ENCODE measurements around the gene RTL10. TPM values are rescaled to one million over a fixed set of nuclear protein-coding genes. Genes with fewer than 3 reads are reported as not detected.

Gene RTL10
- total RNA-seq, 1 donor from 2014 or later: 20.0 TPM

GRCh38 chr22:19825904-19826618 is 28.6 kb downstream of the RTL10 start:
- H3K9me3 Mint-ChIP-seq: no peaks in the 10 kb centered on the region
- H3K27me3 Mint-ChIP-seq: no peaks in the 10 kb centered on the region
- no peak for DNase-seq
- H3K36me3 Mint-ChIP-seq (ENCODE audit: low read depth): no peaks in the 10 kb centered on the region
- H3K27ac Mint-ChIP-seq: no peak overlapping the region
- no peaks in the 10 kb centered on the region for H3K4me1 Mint-ChIP-seq
- intact Hi-C loops (cut with micrococcal nuclease): no loop called here
- H3K4me3 Mint-ChIP-seq: no peak overlapping the region

- DNase-seq: no peak
- intact Hi-C loops (cut with micrococcal nuclease): no loop called here
- H3K4me3 Mint-ChIP-seq: no peak overlapping the region
- H3K27me3 Mint-ChIP-seq: no peaks in the 10 kb centered on the region
- no peaks in the 10 kb centered on the region for H3K4me1 Mint-ChIP-seq
- H3K9me3 Mint-ChIP-seq: no peaks in the 10 kb centered on the region
- no peaks in the 10 kb centered on the region for H3K36me3 Mint-ChIP-seq (ENCODE audit: low read depth)
- no peak overlapping the region for H3K27ac Mint-ChIP-seq
These were observed 29.7 kb downstream of the RTL10 start for GRCh38 chr22:19824926-19825339.

- H3K4me3 Mint-ChIP-seq: no peak overlapping the region
- no peak overlapping the region for H3K27ac Mint-ChIP-seq
- DNase-seq: no peak
- H3K9me3 Mint-ChIP-seq: no peaks in the 10 kb centered on the region
- H3K36me3 Mint-ChIP-seq (ENCODE audit: low read depth): no peaks in the 10 kb centered on the region
- H3K4me1 Mint-ChIP-seq: no peaks in the 10 kb centered on the region
- no peaks in the 10 kb centered on the region for H3K27me3 Mint-ChIP-seq
- intact Hi-C loops (cut with micrococcal nuclease): no loop called here
These were observed 30.3 kb downstream of the RTL10 start for GRCh38 chr22:19824212-19824925.

GRCh38 chr22:19823902-19824211 is 30.8 kb downstream of the RTL10 start:
- no peaks in the 10 kb centered on the region for H3K36me3 Mint-ChIP-seq (ENCODE audit: low read depth)
- no peaks in the 10 kb centered on the region for H3K27me3 Mint-ChIP-seq
- intact Hi-C loops (cut with micrococcal nuclease): no loop called here
- no peaks in the 10 kb centered on the region for H3K9me3 Mint-ChIP-seq
- no peak overlapping the region for H3K27ac Mint-ChIP-seq
- no peak for DNase-seq
- H3K4me3 Mint-ChIP-seq: no peak overlapping the region
- H3K4me1 Mint-ChIP-seq: no peaks in the 10 kb centered on the region

- H3K9me3 Mint-ChIP-seq: no peaks in the 10 kb centered on the region
- H3K27me3 Mint-ChIP-seq: no peaks in the 10 kb centered on the region
- intact Hi-C loops (cut with micrococcal nuclease): no loop called here
- no peak for DNase-seq
- no peak overlapping the region for H3K4me3 Mint-ChIP-seq
- no peaks in the 10 kb centered on the region for H3K36me3 Mint-ChIP-seq (ENCODE audit: low read depth)
- no peak overlapping the region for H3K27ac Mint-ChIP-seq
- no peaks in the 10 kb centered on the region for H3K4me1 Mint-ChIP-seq
These were observed 31.3 kb downstream of the RTL10 start for GRCh38 chr22:19823191-19823901.

- no peak for DNase-seq
- Mint-ChIP-seq H3K27me3 (no peaks in the 10 kb centered on the region), H3K4me3 (no peak overlapping the region), H3K36me3 (ENCODE audit: low read depth) (no peaks in the 10 kb centered on the region), H3K27ac (no peak overlapping the region), H3K4me1 (no peaks in the 10 kb centered on the region), H3K9me3 (no peaks in the 10 kb centered on the region)
- intact Hi-C loops (cut with micrococcal nuclease): no loop called here
These were observed 32.2 kb downstream of the RTL10 start for GRCh38 chr22:19822301-19823117.

- H3K36me3 Mint-ChIP-seq (ENCODE audit: low read depth): no peaks in the 10 kb centered on the region
- DNase-seq: no peak
- no peaks in the 10 kb centered on the region for H3K9me3 Mint-ChIP-seq
- H3K27ac Mint-ChIP-seq: no peak overlapping the region
- no peaks in the 10 kb centered on the region for H3K27me3 Mint-ChIP-seq
- no peaks in the 10 kb centered on the region for H3K4me1 Mint-ChIP-seq
- intact Hi-C loops (cut with micrococcal nuclease): no loop called here
- H3K4me3 Mint-ChIP-seq: no peak overlapping the region
These were observed 33.0 kb downstream of the RTL10 start for GRCh38 chr22:19821523-19822300.

GRCh38 chr22:19820880-19821522 is 33.7 kb downstream of the RTL10 start:
- DNase-seq: no peak
- no peaks in the 10 kb centered on the region for H3K4me1 Mint-ChIP-seq
- H3K27ac Mint-ChIP-seq: no peak overlapping the region
- H3K27me3 Mint-ChIP-seq: no peaks in the 10 kb centered on the region
- no peaks in the 10 kb centered on the region for H3K36me3 Mint-ChIP-seq (ENCODE audit: low read depth)
- H3K4me3 Mint-ChIP-seq: no peak overlapping the region
- no peaks in the 10 kb centered on the region for H3K9me3 Mint-ChIP-seq
- intact Hi-C loops (cut with micrococcal nuclease): no loop called here

- H3K36me3 Mint-ChIP-seq (ENCODE audit: low read depth): no peaks in the 10 kb centered on the region
- intact Hi-C loops (cut with micrococcal nuclease): no loop called here
- H3K4me3 Mint-ChIP-seq: no peak overlapping the region
These were observed 34.5 kb downstream of the RTL10 start for GRCh38 chr22:19819911-19820879.

GRCh38 chr22:19819208-19819910 is 35.3 kb downstream of the RTL10 start:
- Mint-ChIP-seq H3K9me3 (no peaks in the 10 kb centered on the region), H3K27me3 (no peaks in the 10 kb centered on the region), H3K4me1 (no peaks in the 10 kb centered on the region), H3K27ac (no peak overlapping the region), H3K4me3 (no peak overlapping the region), H3K36me3 (ENCODE audit: low read depth) (no peaks in the 10 kb centered on the region)
- no peak for DNase-seq
- intact Hi-C loops (cut with micrococcal nuclease): no loop called here

More at GRCh38 chr22:19819911-19820879, 34.5 kb downstream of the RTL10 start:
- no peaks in the 10 kb centered on the region for H3K9me3 Mint-ChIP-seq
- H3K27me3 Mint-ChIP-seq: no peaks in the 10 kb centered on the region
- no peak for DNase-seq
- H3K4me1 Mint-ChIP-seq: no peaks in the 10 kb centered on the region
- no peak overlapping the region for H3K27ac Mint-ChIP-seq

GRCh38 chr22:19818324-19819207 is 36.1 kb downstream of the RTL10 start:
- Mint-ChIP-seq H3K4me1 (no peaks in the 10 kb centered on the region), H3K27me3 (no peaks in the 10 kb centered on the region), H3K27ac (no peak overlapping the region), H3K4me3 (no peak overlapping the region), H3K36me3 (ENCODE audit: low read depth) (no peaks in the 10 kb centered on the region), H3K9me3 (no peaks in the 10 kb centered on the region)
- intact Hi-C loops (cut with micrococcal nuclease): no loop called here
- no peak for DNase-seq

Measured in activated CD4-positive, alpha-beta T cell treated with anti-CD3 and anti-CD28 coated beads, Interleukin-2, amount 10 ng/mL, durations not matched to agents 24 days and 14 days (primary cell).